Measurements from ENCODE around the gene STEAP3. TPM values are rescaled to one million over a fixed set of nuclear protein-coding genes. Genes with fewer than 3 reads are reported as not detected.

STEAP3 gene
- total and polyA plus RNA-seq, 8 donors, result 2.9 to 56.7 (median 12.6) TPM

- no peak overlapping the region for H3K27ac ChIP-seq
- no peaks in the 10 kb centered on the region for H3K4me1 ChIP-seq
- H3K36me3 ChIP-seq, result no peaks in the 10 kb centered on the region
- no peaks in the 10 kb centered on the region for H3K27me3 ChIP-seq
- TF ChIP-seq CTCF (IDR thresholded peaks at IDR 0.05) (no peak), POLR2A (IDR thresholded peaks at IDR 0.05) (no peak), EP300 (IDR thresholded peaks at IDR 0.05) (no peak), POLR2AphosphoS5 (IDR thresholded peaks at IDR 0.05) (no peak)
- H3K4me3 ChIP-seq, result no peak overlapping the region
- DNase-seq, result peak in 1 of 2 donors; percentile 35
- intact Hi-C loops (cut with DNase I; ENCODE audit: low total_unique reads), result no loop called here
- WGBS, 5 donors, result 31 to 100% (median 49%) methylated on average over 1 to 2 of the region's 2 CpGs
- H3K9me3 ChIP-seq, result no peaks in the 10 kb centered on the region
These were observed 44.4 kb upstream of the STEAP3 start for GRCh38 chr2:119179202-119179601.

GRCh38 chr2:119179991-119180390 lies 43.6 kb upstream of the STEAP3 start:
- DNase-seq, result no peak
- intact Hi-C loops (cut with DNase I; ENCODE audit: low total_unique reads), result no loop called here
- no peak overlapping the region for H3K27ac ChIP-seq
- 79 to 96% (median 89%) methylated on average over 6 to 7 of the region's 7 CpGs for WGBS, 5 donors
- TF ChIP-seq POLR2A (IDR thresholded peaks at IDR 0.05) (no peak), EP300 (IDR thresholded peaks at IDR 0.05) (no peak), POLR2AphosphoS5 (IDR thresholded peaks at IDR 0.05) (no peak), CTCF (IDR thresholded peaks at IDR 0.05) (no peak)
- no peaks in the 10 kb centered on the region for H3K36me3 ChIP-seq
- H3K27me3 ChIP-seq, result no peaks in the 10 kb centered on the region
- H3K4me1 ChIP-seq, result no peaks in the 10 kb centered on the region
- no peak overlapping the region for H3K4me3 ChIP-seq
- H3K9me3 ChIP-seq, result no peaks in the 10 kb centered on the region

- no peak for DNase-seq
These were observed 42.7 kb upstream of the STEAP3 start for GRCh38 chr2:119180892-119181291.

GRCh38 chr2:119181391-119181790 lies 42.2 kb upstream of the STEAP3 start:
- Histone ChIP-seq H3K9me3 (no peaks in the 10 kb centered on the region), H3K4me1 (no peaks in the 10 kb centered on the region), H3K27ac (no peak overlapping the region), H3K4me3 (no peak overlapping the region), H3K27me3 (no peaks in the 10 kb centered on the region), H3K36me3 (no peaks in the 10 kb centered on the region)
- 86 to 95% (median 90%) methylated on average over 9 to 10 of the region's 10 CpGs for WGBS, 5 donors
- intact Hi-C loops (cut with DNase I; ENCODE audit: low total_unique reads), result no loop called here
- no peak for TF ChIP-seq POLR2A (IDR thresholded peaks at IDR 0.05)
- no peak for TF ChIP-seq POLR2AphosphoS5 (IDR thresholded peaks at IDR 0.05)
- TF ChIP-seq CTCF (IDR thresholded peaks at IDR 0.05), result no peak
- TF ChIP-seq EP300 (IDR thresholded peaks at IDR 0.05), result no peak
- no peak for DNase-seq

More at GRCh38 chr2:119180892-119181291, 42.7 kb upstream of the STEAP3 start:
- Histone ChIP-seq H3K36me3 (no peaks in the 10 kb centered on the region), H3K27ac (no peak overlapping the region), H3K27me3 (no peaks in the 10 kb centered on the region), H3K4me1 (no peaks in the 10 kb centered on the region), H3K4me3 (no peak overlapping the region), H3K9me3 (no peaks in the 10 kb centered on the region)
- intact Hi-C loops (cut with DNase I; ENCODE audit: low total_unique reads), result no loop called here
- 60 to 82% (median 75%) methylated on average over 5 of the region's 5 CpGs for WGBS, 5 donors
- TF ChIP-seq POLR2A (IDR thresholded peaks at IDR 0.05) (no peak), EP300 (IDR thresholded peaks at IDR 0.05) (no peak), CTCF (IDR thresholded peaks at IDR 0.05) (no peak)
